Measurements from ENCODE around the gene OSBPL8.
A peak's percentile ranks its signal among the peaks of the same experiment; 100 is the strongest.

Gene OSBPL8

GRCh38 chr12:76551482-76551888 is 8.1 kb downstream of the OSBPL8 start:
- H3K27ac ChIP-seq: no peak overlapping the region
- DNase-seq (ENCODE audit: low read depth, low spot score): no peak
- no peaks in the 10 kb centered on the region for H3K36me3 ChIP-seq (ENCODE audit: insufficient read depth, low read length)
- no peak for TF ChIP-seq FOXP2 (optimal IDR thresholded peaks at IDR 0.05; ENCODE audit: control extremely low read depth, extremely low read length, insufficient read depth)
- no peak for TF ChIP-seq EZH2 (IDR thresholded peaks at IDR 0.05)
- no peak for TF ChIP-seq POLR2AphosphoS5 (IDR thresholded peaks at IDR 0.05; ENCODE audit: borderline replicate concordance, low read depth, low read length)
- H3K9ac ChIP-seq (ENCODE audit: insufficient read length): no peak overlapping the region
- no peak overlapping the region for H3K4me3 ChIP-seq
- no peaks in the 10 kb centered on the region for H3K9me3 ChIP-seq (ENCODE audit: low read depth, low read length)

- H3K9ac ChIP-seq (ENCODE audit: insufficient read length): no peak overlapping the region
- no peaks in the 10 kb centered on the region for H3K9me3 ChIP-seq (ENCODE audit: low read depth, low read length)
- H3K36me3 ChIP-seq (ENCODE audit: insufficient read depth, low read length): no peaks in the 10 kb centered on the region
- H3K27ac ChIP-seq: peak overlapping the region; percentile 91
- TF ChIP-seq EZH2 (IDR thresholded peaks at IDR 0.05) (no peak), FOXP2 (optimal IDR thresholded peaks at IDR 0.05; ENCODE audit: control extremely low read depth, extremely low read length, insufficient read depth) (no peak), POLR2AphosphoS5 (IDR thresholded peaks at IDR 0.05; ENCODE audit: borderline replicate concordance, low read depth, low read length) (no peak)
- DNase-seq (ENCODE audit: low read depth, low spot score): no peak
- H3K4me3 ChIP-seq: no peak overlapping the region
Observed at GRCh38 chr12:76549131-76549530, 10.4 kb downstream of the OSBPL8 start.

GRCh38 chr12:76548222-76548837 is 11.2 kb downstream of the OSBPL8 start:
- Histone ChIP-seq H3K9me3 (ENCODE audit: low read depth, low read length) (no peaks in the 10 kb centered on the region), H3K27ac (peak overlapping the region; percentile 91), H3K9ac (ENCODE audit: insufficient read length) (peak overlapping the region; percentile 5), H3K36me3 (ENCODE audit: insufficient read depth, low read length) (no peaks in the 10 kb centered on the region), H3K4me3 (peak overlapping the region; percentile 73)
- no peak for TF ChIP-seq POLR2AphosphoS5 (IDR thresholded peaks at IDR 0.05; ENCODE audit: borderline replicate concordance, low read depth, low read length)
- TF ChIP-seq EZH2 (IDR thresholded peaks at IDR 0.05): no peak
- TF ChIP-seq FOXP2 (optimal IDR thresholded peaks at IDR 0.05; ENCODE audit: control extremely low read depth, extremely low read length, insufficient read depth): no peak
- DNase-seq (ENCODE audit: low read depth, low spot score): no peak

GRCh38 chr12:76547526-76547925 is 12.0 kb downstream of the OSBPL8 start:
- no peaks in the 10 kb centered on the region for H3K9me3 ChIP-seq (ENCODE audit: low read depth, low read length)
- H3K27ac ChIP-seq: peak overlapping the region; percentile 91
- H3K36me3 ChIP-seq (ENCODE audit: insufficient read depth, low read length): no peaks in the 10 kb centered on the region
- no peak for DNase-seq (ENCODE audit: low read depth, low spot score)
- peak overlapping the region; percentile 59 for H3K9ac ChIP-seq (ENCODE audit: insufficient read length)
- H3K4me3 ChIP-seq: peak overlapping the region; percentile 73
- TF ChIP-seq FOXP2 (optimal IDR thresholded peaks at IDR 0.05; ENCODE audit: control extremely low read depth, extremely low read length, insufficient read depth): no peak
- TF ChIP-seq POLR2AphosphoS5 (IDR thresholded peaks at IDR 0.05; ENCODE audit: borderline replicate concordance, low read depth, low read length): no peak
- TF ChIP-seq EZH2 (IDR thresholded peaks at IDR 0.05): no peak

GRCh38 chr12:76546889-76547288 is 12.7 kb downstream of the OSBPL8 start:
- Histone ChIP-seq H3K36me3 (ENCODE audit: insufficient read depth, low read length) (no peaks in the 10 kb centered on the region), H3K9me3 (ENCODE audit: low read depth, low read length) (no peaks in the 10 kb centered on the region), H3K4me3 (peak overlapping the region; percentile 73), H3K27ac (peak overlapping the region; percentile 91), H3K9ac (ENCODE audit: insufficient read length) (peak overlapping the region; percentile 59)
- TF ChIP-seq FOXP2 (optimal IDR thresholded peaks at IDR 0.05; ENCODE audit: control extremely low read depth, extremely low read length, insufficient read depth): no peak
- TF ChIP-seq EZH2 (IDR thresholded peaks at IDR 0.05): no peak
- TF ChIP-seq POLR2AphosphoS5 (IDR thresholded peaks at IDR 0.05; ENCODE audit: borderline replicate concordance, low read depth, low read length): no peak; the same call in 1 of the 2 replicates
- peak; percentile 60 for DNase-seq (ENCODE audit: low read depth, low spot score)

- no peak for DNase-seq (ENCODE audit: low read depth, low spot score)
- TF ChIP-seq POLR2AphosphoS5 (IDR thresholded peaks at IDR 0.05; ENCODE audit: borderline replicate concordance, low read depth, low read length): no peak
- TF ChIP-seq FOXP2 (optimal IDR thresholded peaks at IDR 0.05; ENCODE audit: control extremely low read depth, extremely low read length, insufficient read depth): no peak
- TF ChIP-seq EZH2 (IDR thresholded peaks at IDR 0.05): no peak
- Histone ChIP-seq H3K27ac (peak overlapping the region; percentile 91), H3K9ac (ENCODE audit: insufficient read length) (no peak overlapping the region), H3K4me3 (no peak overlapping the region), H3K9me3 (ENCODE audit: low read depth, low read length) (no peaks in the 10 kb centered on the region), H3K36me3 (ENCODE audit: insufficient read depth, low read length) (no peaks in the 10 kb centered on the region)
Observed at GRCh38 chr12:76545486-76545885, 14.1 kb downstream of the OSBPL8 start.

GRCh38 chr12:76544601-76545261 is 14.8 kb downstream of the OSBPL8 start:
- peak overlapping the region; percentile 7; the same call in 1 of the 2 replicates for H3K27ac ChIP-seq
- no peaks in the 10 kb centered on the region for H3K36me3 ChIP-seq (ENCODE audit: insufficient read depth, low read length)
- H3K9ac ChIP-seq (ENCODE audit: insufficient read length): no peak overlapping the region
- no peaks in the 10 kb centered on the region for H3K9me3 ChIP-seq (ENCODE audit: low read depth, low read length)
- TF ChIP-seq FOXP2 (optimal IDR thresholded peaks at IDR 0.05; ENCODE audit: control extremely low read depth, extremely low read length, insufficient read depth) (no peak), EZH2 (IDR thresholded peaks at IDR 0.05) (no peak), POLR2AphosphoS5 (IDR thresholded peaks at IDR 0.05; ENCODE audit: borderline replicate concordance, low read depth, low read length) (no peak)
- no peak overlapping the region for H3K4me3 ChIP-seq
- no peak for DNase-seq (ENCODE audit: low read depth, low spot score)

GRCh38 chr12:76543813-76544347 is 15.7 kb downstream of the OSBPL8 start:
- DNase-seq (ENCODE audit: low read depth, low spot score): no peak
- TF ChIP-seq POLR2AphosphoS5 (IDR thresholded peaks at IDR 0.05; ENCODE audit: borderline replicate concordance, low read depth, low read length): no peak
- no peak for TF ChIP-seq FOXP2 (optimal IDR thresholded peaks at IDR 0.05; ENCODE audit: control extremely low read depth, extremely low read length, insufficient read depth)
- no peak for TF ChIP-seq EZH2 (IDR thresholded peaks at IDR 0.05)
- H3K36me3 ChIP-seq (ENCODE audit: insufficient read depth, low read length): no peaks in the 10 kb centered on the region

More at GRCh38 chr12:76543813-76544347, 15.7 kb downstream of the OSBPL8 start:
- Histone ChIP-seq H3K9me3 (ENCODE audit: low read depth, low read length) (no peaks in the 10 kb centered on the region), H3K9ac (ENCODE audit: insufficient read length) (no peak overlapping the region), H3K4me3 (no peak overlapping the region), H3K27ac (no peak overlapping the region)

Data from SK-N-MC (cell line).